Lung (tissue), 12 donors: Measurements from ENCODE around the gene THRB. TPM values are rescaled to one million over a fixed set of nuclear protein-coding genes. Genes with fewer than 3 reads are reported as not detected.

Source experiments
- ATAC-seq: fragments of 200-7000 bp; cut with Tn5 transposase; one replicate; pipeline ENCODE4 v1.9.1; 2020; ENCODE audit warnings: moderate number of reproducible peaks; ENCODE audit not compliant: insufficient read depth, low FRiP score
- DNase-seq, 3 donors: peaks; one replicate each; pipeline ENCODE4 v3.0.0-alpha.2; 2013 to 2017
- H3K27ac ChIP-seq, 2 donors: one replicate each; pipeline ENCODE4 v1.5.1; 2013; ENCODE audit warnings: mild to moderate bottlenecking in 2 of 2, moderate library complexity in 2 of 2, control low read depth in 1 of 2, inconsistent platforms in 1 of 2, low read depth in 1 of 2, low read length in 1 of 2
- H3K27me3 ChIP-seq, 3 donors: one replicate each; pipeline ENCODE4 v1.5.1; 2013; ENCODE audit warnings: low read length in 2 of 3; ENCODE audit not compliant: control insufficient read depth in 3 of 3, insufficient read depth in 3 of 3
- H3K36me3 ChIP-seq, 4 donors: one replicate each; pipeline ENCODE4 v1.5.1; 2013; ENCODE audit warnings: low read length in 4 of 4, mild to moderate bottlenecking in 1 of 4, moderate library complexity in 1 of 4; ENCODE audit not compliant: control insufficient read depth in 4 of 4, insufficient read depth in 4 of 4
- H3K4me1 ChIP-seq, 5 donors: one replicate each; pipeline ENCODE4 v1.5.1; 2013; ENCODE audit warnings: low read length in 5 of 5, mild to moderate bottlenecking in 2 of 5, moderate library complexity in 1 of 5; ENCODE audit not compliant: control insufficient read depth in 5 of 5, insufficient read depth in 5 of 5
- H3K4me3 ChIP-seq: one replicate; pipeline ENCODE4 v1.5.1; 2013; ENCODE audit warnings: mild to moderate bottlenecking, control low read depth, moderate library complexity
- H3K9ac ChIP-seq, 2 donors: one replicate each; pipeline ENCODE4 v1.5.1; 2013; ENCODE audit warnings: low read length in 2 of 2, control low read depth in 1 of 2; ENCODE audit not compliant: insufficient read depth in 1 of 2
- H3K9me3 ChIP-seq, 4 donors: one replicate each; pipeline ENCODE4 v1.5.1; 2013; ENCODE audit warnings: low read length in 3 of 4, mild to moderate bottlenecking in 1 of 4, moderate library complexity in 1 of 4; ENCODE audit not compliant: control insufficient read depth in 4 of 4, insufficient read depth in 3 of 4
- WGBS, 2 donors: extraction: QIAGEN DNeasy Blood & Tissue Kit; methylation state at CpG; one replicate each; pipeline ENCODE4 v1.1.7; 2013; 5-methylcytosine and 5-hydroxymethylcytosine counted together
- polyA plus RNA-seq, 2 donors: library from polyadenylated mRNA; stranded (reverse); fragments of 200-250 nt; gene quantifications; one replicate each; pipeline ENCODE4 v1.2.1, GENCODE V29; 2013
- total RNA-seq, 2 donors: library from RNA; depleted of rRNA in 1 of 2; stranded (reverse); fragments of >200 nt in 1 of 2; gene quantifications; one replicate each; pipeline ENCODE4 v1.2.1, GENCODE V29; 2014 to 2021
- TF ChIP-seq, protein P1 (sequence below): IDR thresholded peaks from 2 replicates; pipeline ENCODE4 v1.5.1; 2012; ENCODE audit warnings: mild to moderate bottlenecking; ENCODE audit errors: control extremely low read depth, extremely low read depth
- donor health status: control.
- donor health status: control.
- donor health status: Bipolar disorder and iron deficiency.
- donor health status: healthy.
- donor health status: DM: yes; HTN: yes; CAD: no.

Gene THRB
- total and polyA plus RNA-seq, 4 donors = 2.1 to 23.5 (median 6.1) TPM

DNA sequence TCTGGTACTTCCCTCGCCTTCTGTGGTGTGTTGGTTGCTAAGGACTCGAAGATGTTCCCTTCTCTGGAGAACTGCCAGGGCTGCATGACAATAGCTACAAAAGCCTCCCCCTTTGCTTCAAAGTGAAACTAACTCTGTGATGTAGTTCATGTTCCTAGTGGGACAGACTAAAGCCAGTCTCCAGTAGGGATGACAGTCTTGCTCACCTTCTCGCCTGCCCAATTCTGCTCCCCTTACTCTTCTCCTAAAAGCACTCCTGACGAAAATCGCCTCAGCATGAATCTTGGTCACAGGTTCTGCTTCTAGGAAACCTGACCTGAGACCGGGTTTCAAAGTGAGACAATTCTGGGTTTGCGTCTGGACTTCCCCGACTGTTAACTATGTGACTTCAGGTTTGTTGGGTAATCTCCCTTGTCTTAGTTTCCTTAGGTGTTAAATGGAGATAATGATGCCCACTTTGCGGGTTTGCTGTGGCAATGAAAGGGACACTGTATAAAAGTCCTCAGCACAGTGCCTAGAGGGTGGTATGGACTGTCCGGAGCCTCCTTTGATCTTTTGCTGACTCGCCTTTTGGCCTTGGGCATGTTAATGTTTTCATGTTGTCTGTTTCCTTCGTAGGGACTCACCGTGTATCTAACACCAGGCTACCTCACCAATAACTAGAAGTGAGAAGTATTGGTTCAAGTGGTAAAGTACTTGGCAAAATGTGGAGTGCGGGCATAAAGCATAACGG, 24.9 kb upstream of the THRB start:
- Histone ChIP-seq H3K9me3 (no peaks in the 10 kb centered on the region), H3K4me3 (no peak overlapping the region), H3K9ac (no peak overlapping the region), H3K27ac (no peak overlapping the region), H3K36me3 (no peaks in the 10 kb centered on the region), H3K27me3 (no peaks in the 10 kb centered on the region), H3K4me1 (peaks cover 0 to 20% (median 3%) of the 10 kb centered on the region in 5 donors)
- DNase-seq (peak; percentile 70 to 80 (median 75)), ATAC-seq (no peak)
- TF ChIP-seq, protein P1, sequence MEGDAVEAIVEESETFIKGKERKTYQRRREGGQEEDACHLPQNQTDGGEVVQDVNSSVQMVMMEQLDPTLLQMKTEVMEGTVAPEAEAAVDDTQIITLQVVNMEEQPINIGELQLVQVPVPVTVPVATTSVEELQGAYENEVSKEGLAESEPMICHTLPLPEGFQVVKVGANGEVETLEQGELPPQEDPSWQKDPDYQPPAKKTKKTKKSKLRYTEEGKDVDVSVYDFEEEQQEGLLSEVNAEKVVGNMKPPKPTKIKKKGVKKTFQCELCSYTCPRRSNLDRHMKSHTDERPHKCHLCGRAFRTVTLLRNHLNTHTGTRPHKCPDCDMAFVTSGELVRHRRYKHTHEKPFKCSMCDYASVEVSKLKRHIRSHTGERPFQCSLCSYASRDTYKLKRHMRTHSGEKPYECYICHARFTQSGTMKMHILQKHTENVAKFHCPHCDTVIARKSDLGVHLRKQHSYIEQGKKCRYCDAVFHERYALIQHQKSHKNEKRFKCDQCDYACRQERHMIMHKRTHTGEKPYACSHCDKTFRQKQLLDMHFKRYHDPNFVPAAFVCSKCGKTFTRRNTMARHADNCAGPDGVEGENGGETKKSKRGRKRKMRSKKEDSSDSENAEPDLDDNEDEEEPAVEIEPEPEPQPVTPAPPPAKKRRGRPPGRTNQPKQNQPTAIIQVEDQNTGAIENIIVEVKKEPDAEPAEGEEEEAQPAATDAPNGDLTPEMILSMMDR = no peak
- WGBS, 2 donors = 68 to 71% methylated on average over 15 of the region's 15 CpGs

DNA sequence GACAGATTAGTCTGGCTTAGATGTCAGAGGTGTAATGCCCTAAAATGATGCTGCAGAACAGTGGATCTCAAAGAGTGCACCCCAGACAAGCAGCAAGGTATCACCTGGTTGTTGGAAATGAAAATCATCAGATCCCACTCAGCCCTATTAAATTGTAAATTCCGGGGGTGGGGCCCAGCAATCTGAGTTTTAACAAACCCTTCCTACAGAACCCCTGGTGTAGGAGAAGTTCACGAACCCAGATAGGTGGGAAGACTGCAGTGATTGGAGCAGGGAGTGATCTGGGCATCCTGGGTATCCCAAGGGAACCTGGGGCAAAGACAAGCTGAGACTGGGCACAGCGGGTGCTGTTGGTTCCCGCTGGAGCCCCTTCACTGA, 24.3 kb upstream of the THRB start:
- Histone ChIP-seq H3K4me3 (no peak overlapping the region), H3K9ac (no peak overlapping the region), H3K4me1 (peaks cover 0 to 21% (median 3%) of the 10 kb centered on the region in 5 donors), H3K27ac (no peak overlapping the region), H3K9me3 (no peaks in the 10 kb centered on the region), H3K36me3 (no peaks in the 10 kb centered on the region), H3K27me3 (no peaks in the 10 kb centered on the region)
- DNase-seq (no peak), ATAC-seq (no peak)
- WGBS, 2 donors = 66 to 67% methylated on average over 4 of the region's 4 CpGs
- TF ChIP-seq, protein P1 = no peak

DNA sequence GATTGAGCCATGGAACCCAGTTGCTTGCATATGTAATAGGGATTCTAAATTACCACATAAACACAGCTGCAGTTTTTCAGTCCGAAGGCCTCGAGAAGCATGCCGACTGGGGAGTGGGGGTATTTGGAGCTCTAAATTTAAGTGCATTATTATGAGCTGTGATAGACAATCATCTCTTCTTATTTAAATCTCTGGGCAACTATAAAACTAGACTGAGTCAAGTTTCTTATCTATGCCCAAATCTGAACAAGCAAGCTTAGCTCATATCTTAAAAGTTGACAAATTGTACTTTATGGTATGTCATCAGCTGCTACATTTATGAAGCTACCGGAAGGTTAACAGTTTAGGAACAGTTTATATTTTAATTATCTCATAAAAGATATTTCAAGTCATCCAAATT, 19.5 kb upstream of the THRB start:
- DNase-seq (peak; percentile 31 to 73 (median 68)), ATAC-seq (no peak)
- Histone ChIP-seq H3K9ac (no peak overlapping the region), H3K27me3 (no peaks in the 10 kb centered on the region), H3K9me3 (no peaks in the 10 kb centered on the region), H3K27ac (no peak overlapping the region), H3K4me3 (no peak overlapping the region), H3K36me3 (no peaks in the 10 kb centered on the region), H3K4me1 (peaks cover 0 to 15% (median under 1%) of the 10 kb centered on the region in 5 donors)
- WGBS, 2 donors = 82 to 89% methylated on average over 4 of the region's 4 CpGs
- TF ChIP-seq, protein P1 = no peak
